GM18502 (cell line): ENCODE results near the gene IGF2BP1.
"Not testable (repeated sequence)": the region's sequence is repeated elsewhere in the genome, so short reads cannot be mapped to it uniquely, and the experiment has no call there.

Experiments used
- ATAC-seq: cut with Tn5 transposase; IDR thresholded peaks from one replicate; pipeline ENCODE4 v1.9.1; 2021; ENCODE audit warnings: mild to moderate bottlenecking; ENCODE audit not compliant: unreplicated experiment, poor library complexity

The IGF2BP1 gene

GRCh38 chr17:49016775-49017463, 19.7 kb downstream of the IGF2BP1 start:
- no peak for ATAC-seq

- no peak for ATAC-seq
These were observed 21.0 kb downstream of the IGF2BP1 start for GRCh38 chr17:49018116-49018612.

- no peak for ATAC-seq
These were observed 21.6 kb downstream of the IGF2BP1 start for GRCh38 chr17:49018748-49019147.

GRCh38 chr17:49020609-49021008, 23.4 kb downstream of the IGF2BP1 start:
- ATAC-seq = no peak

- ATAC-seq = no peak
These were observed 24.0 kb downstream of the IGF2BP1 start for GRCh38 chr17:49021095-49021767.

GRCh38 chr17:49021768-49022103, 24.6 kb downstream of the IGF2BP1 start:
- ATAC-seq = no peak

GRCh38 chr17:49022391-49022941, 25.3 kb downstream of the IGF2BP1 start:
- ATAC-seq = no peak

GRCh38 chr17:49024523-49024922, 27.3 kb downstream of the IGF2BP1 start:
- ATAC-seq = no peak

- ATAC-seq = not testable (repeated sequence)
These were observed 29.3 kb downstream of the IGF2BP1 start for GRCh38 chr17:49026447-49026846.

GRCh38 chr17:49028271-49028670, 31.1 kb downstream of the IGF2BP1 start:
- ATAC-seq = no peak

- ATAC-seq = no peak
These were observed 32.6 kb downstream of the IGF2BP1 start for GRCh38 chr17:49029801-49030200.

- ATAC-seq = no peak
These were observed 35.1 kb downstream of the IGF2BP1 start for GRCh38 chr17:49031965-49032928.

- ATAC-seq = no peak
These were observed 38.5 kb downstream of the IGF2BP1 start for GRCh38 chr17:49035470-49036269.

- ATAC-seq = no peak
These were observed 39.1 kb downstream of the IGF2BP1 start for GRCh38 chr17:49036270-49036626.

GRCh38 chr17:49038138-49038537, 41.0 kb downstream of the IGF2BP1 start:
- ATAC-seq = no peak

GRCh38 chr17:49038544-49038943, 41.4 kb downstream of the IGF2BP1 start:
- ATAC-seq = no peak

GRCh38 chr17:49039518-49039917, 42.3 kb downstream of the IGF2BP1 start:
- ATAC-seq = not testable (repeated sequence)

- no peak for ATAC-seq
These were observed 44.3 kb downstream of the IGF2BP1 start for GRCh38 chr17:49041527-49041926.

- no peak for ATAC-seq
These were observed 48.2 kb downstream of the IGF2BP1 start for GRCh38 chr17:49045376-49045775.

- no peak for ATAC-seq
These were observed 49.7 kb downstream of the IGF2BP1 start for GRCh38 chr17:49046912-49047311.
